GM18505 (cell line): ENCODE data around the gene PPFIBP1.

Source experiments
- ATAC-seq: cut with Tn5 transposase; IDR thresholded peaks from one replicate; pipeline ENCODE4 v1.9.1; 2021; ENCODE audit not compliant: unreplicated experiment
- POLR2A ChIP-seq: IDR thresholded peaks from 4 replicates; pipeline ENCODE4 v1.6.1; 2011; ENCODE audit warnings: borderline replicate concordance; ENCODE audit not compliant: insufficient read depth, insufficient read length; ENCODE audit errors: extremely low read depth

PPFIBP1 gene

GRCh38 chr12:27555925-27556778 is 32.1 kb downstream of the PPFIBP1 start:
- no peak for ATAC-seq
- no peak for TF ChIP-seq POLR2A

GRCh38 chr12:27560126-27560525 is 36.1 kb downstream of the PPFIBP1 start:
- no peak for ATAC-seq
- no peak for TF ChIP-seq POLR2A

- ATAC-seq: no peak
- TF ChIP-seq POLR2A: no peak
Measured at GRCh38 chr12:27561535-27562350, 37.7 kb downstream of the PPFIBP1 start.

- TF ChIP-seq POLR2A: no peak
- ATAC-seq: no peak
Measured at GRCh38 chr12:27564612-27565213, 40.7 kb downstream of the PPFIBP1 start.

GRCh38 chr12:27566159-27566558 is 42.2 kb downstream of the PPFIBP1 start:
- TF ChIP-seq POLR2A: no peak
- no peak for ATAC-seq

GRCh38 chr12:27566626-27567025 is 42.6 kb downstream of the PPFIBP1 start:
- ATAC-seq: no peak
- no peak for TF ChIP-seq POLR2A

GRCh38 chr12:27571463-27571862 is 47.5 kb downstream of the PPFIBP1 start:
- no peak for ATAC-seq
- TF ChIP-seq POLR2A: no peak

- no peak for ATAC-seq
- no peak for TF ChIP-seq POLR2A
Measured at GRCh38 chr12:27572486-27573255, 48.7 kb downstream of the PPFIBP1 start.

- no peak for ATAC-seq
Measured at GRCh38 chr12:27573972-27574371, 50.0 kb downstream of the PPFIBP1 start.

GRCh38 chr12:27575090-27575761 is 51.2 kb downstream of the PPFIBP1 start:
- ATAC-seq: no peak
- TF ChIP-seq POLR2A: no peak

More at GRCh38 chr12:27573972-27574371, 50.0 kb downstream of the PPFIBP1 start:
- no peak for TF ChIP-seq POLR2A

GRCh38 chr12:27575762-27576118 is 51.7 kb downstream of the PPFIBP1 start:
- no peak for TF ChIP-seq POLR2A
- no peak for ATAC-seq

- TF ChIP-seq POLR2A: no peak
- ATAC-seq: no peak
Measured at GRCh38 chr12:27576667-27577347, 52.8 kb downstream of the PPFIBP1 start.
